ENCODE results near the gene DYNC2LI1. TPM values are rescaled to one million over a fixed set of nuclear protein-coding genes. Genes with fewer than 3 reads are reported as not detected.
A peak's percentile ranks its signal among the peaks of the same experiment; 100 is the strongest.

Gene DYNC2LI1
- polyA plus RNA-seq, 1 donor: 106 TPM

GRCh38 chr2:43758739-43759138 lies 15.1 kb upstream of the DYNC2LI1 start:
- DNase-seq: no peak

DNA sequence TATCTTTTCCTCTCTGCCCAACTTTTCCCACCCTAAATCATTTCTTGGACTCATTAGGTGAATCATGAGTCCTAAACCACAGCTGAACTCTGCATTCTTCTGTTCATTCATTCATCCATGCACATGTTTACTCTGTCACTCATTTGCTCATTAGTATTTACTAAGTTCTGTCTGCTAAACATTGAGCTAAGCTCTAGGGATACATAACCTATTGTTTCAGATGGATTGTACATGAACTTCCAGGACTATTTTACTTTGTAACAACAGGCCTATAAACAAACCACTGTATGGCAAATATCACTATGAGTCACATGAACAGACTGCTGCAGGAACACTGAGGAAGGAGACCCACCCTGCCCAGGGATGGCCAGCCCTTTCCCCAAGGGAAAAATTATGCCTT lies 14.6 kb upstream of the DYNC2LI1 start:
- no peak for DNase-seq

DNA sequence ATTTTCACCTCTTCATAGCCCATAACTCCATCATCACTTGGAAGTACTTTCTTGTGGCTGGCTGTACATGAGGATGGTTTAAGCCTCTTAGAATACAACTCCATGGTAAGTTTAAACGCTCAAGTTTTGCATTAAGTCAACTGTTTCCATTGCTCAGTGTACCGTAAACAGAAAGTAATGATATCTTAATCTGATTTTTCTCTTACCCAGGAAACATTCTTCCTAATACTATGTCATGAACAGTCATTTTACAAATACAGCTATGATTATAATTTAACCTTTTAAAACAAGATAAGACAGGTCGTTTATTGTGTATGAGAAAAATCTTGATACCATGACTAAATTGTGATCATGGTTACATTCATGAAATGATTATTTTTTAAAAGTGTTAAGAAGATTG lies 11.6 kb upstream of the DYNC2LI1 start:
- no peak for DNase-seq

DNA sequence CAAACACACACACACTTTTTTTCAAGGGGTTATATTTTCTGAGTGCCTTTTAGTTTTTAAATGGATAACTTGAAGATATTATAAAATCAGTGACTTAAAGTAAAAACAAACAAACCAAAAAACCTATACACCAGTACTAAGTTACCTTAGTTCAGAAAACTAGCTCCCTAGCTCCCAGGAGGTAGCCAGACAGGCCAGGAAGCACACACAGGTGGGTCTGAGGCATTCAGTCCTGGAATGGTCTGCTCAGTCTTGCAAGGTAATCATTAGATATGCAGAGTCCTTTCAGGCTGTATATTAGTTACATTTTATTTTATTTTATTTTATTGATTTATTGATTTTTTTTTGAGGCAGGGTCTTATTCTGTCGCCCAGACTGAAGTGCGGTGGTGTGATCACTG lies 10.7 kb upstream of the DYNC2LI1 start:
- no peak for DNase-seq

DNA sequence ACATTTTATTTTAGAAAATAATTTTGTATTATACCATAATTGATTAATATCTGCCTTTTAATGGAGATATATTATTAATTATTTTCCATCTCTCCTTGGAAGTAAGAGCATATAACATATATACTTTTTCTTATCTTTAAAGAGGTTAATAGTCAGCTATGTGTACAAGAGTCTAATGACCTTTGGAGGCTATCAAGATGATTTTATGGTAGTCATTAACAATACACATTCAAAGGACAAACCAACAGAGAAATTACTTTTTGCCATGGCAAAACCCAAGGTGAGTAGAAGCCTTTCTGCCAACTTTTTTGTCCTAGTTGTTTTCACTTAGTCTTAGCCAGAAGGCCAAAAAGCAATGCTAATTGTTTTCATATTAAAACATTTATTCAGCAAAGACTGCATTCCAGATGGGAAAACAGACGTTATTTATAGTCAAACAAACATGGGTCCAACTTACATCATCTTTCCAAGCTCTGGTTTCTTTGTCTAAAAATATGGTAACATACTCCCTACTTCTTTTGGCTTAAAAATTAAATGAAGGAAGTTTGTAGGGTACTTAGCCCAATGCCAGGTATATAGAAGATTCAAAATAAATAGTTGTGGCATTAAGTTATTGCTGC lies 9.6 kb upstream of the DYNC2LI1 start:
- DNase-seq: no peak

GRCh38 chr2:43766006-43766405 lies 7.8 kb upstream of the DYNC2LI1 start:
- no peak for DNase-seq

DNA sequence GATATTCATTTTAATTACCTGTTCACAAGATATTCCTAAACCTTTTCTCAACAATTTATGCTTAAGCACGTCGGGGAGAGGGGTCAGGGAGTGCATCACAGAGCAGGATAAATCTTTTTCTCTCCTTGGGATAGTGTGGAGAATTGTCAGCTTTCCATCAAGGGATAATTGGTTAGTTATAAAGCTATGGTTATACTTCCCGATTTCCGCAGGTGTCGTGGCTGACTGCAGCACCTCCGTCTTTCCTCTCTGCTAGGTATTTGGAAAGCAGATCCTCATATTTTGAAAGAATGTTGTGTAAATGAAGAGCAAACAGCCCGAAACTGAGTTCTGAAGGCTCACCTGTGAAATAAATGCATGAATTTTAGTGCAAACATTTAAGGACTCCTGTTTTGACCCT lies 778 bp downstream of the DYNC2LI1 start:
- no peak for DNase-seq

GRCh38 chr2:43776324-43776723 lies 2.5 kb downstream of the DYNC2LI1 start:
- DNase-seq: no peak

GRCh38 chr2:43777306-43777926 lies 3.6 kb downstream of the DYNC2LI1 start:
- no peak for DNase-seq

DNA sequence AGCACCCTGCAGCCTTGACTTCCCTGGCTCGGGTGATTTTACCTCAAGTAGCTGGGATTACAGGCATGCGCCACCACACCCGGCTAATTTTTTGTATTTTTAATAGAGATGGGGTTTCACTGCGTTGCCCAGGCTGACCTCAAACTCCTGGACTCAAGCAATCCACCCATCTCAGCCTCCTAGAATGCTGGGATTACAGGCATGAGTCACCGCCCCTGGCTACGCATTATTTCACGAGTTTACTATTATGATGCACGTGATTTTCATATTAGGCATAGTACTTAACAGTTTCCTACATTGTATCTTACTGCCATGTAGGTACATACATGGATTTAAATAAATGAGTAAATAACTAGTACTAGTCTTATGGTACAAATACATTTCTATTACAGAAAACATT lies 4.4 kb downstream of the DYNC2LI1 start:
- no peak for DNase-seq

- DNase-seq: no peak
Observed at GRCh38 chr2:43787895-43788294, 14.1 kb downstream of the DYNC2LI1 start.

GRCh38 chr2:43788646-43789045 lies 14.8 kb downstream of the DYNC2LI1 start:
- DNase-seq: no peak

DNA sequence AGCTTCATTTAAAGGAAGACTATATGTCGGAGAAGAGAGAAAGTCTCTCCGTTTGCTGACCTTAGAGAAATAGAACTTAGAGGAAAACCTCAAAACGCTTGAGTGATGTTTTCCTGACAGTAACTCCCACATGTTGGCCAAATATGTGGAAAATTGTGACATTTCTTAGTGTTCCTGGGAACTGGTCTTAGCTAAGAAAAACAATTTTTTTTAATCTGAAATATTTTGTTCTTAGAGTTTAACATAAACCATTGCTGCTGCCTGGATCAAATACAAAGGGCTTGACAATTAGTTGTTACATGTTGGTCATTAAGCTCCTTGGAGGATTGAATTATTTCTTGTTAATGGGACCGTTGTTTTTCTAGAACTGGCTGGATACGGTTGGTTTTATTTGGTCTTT lies 16.3 kb downstream of the DYNC2LI1 start:
- DNase-seq: peak; percentile 22

DNA sequence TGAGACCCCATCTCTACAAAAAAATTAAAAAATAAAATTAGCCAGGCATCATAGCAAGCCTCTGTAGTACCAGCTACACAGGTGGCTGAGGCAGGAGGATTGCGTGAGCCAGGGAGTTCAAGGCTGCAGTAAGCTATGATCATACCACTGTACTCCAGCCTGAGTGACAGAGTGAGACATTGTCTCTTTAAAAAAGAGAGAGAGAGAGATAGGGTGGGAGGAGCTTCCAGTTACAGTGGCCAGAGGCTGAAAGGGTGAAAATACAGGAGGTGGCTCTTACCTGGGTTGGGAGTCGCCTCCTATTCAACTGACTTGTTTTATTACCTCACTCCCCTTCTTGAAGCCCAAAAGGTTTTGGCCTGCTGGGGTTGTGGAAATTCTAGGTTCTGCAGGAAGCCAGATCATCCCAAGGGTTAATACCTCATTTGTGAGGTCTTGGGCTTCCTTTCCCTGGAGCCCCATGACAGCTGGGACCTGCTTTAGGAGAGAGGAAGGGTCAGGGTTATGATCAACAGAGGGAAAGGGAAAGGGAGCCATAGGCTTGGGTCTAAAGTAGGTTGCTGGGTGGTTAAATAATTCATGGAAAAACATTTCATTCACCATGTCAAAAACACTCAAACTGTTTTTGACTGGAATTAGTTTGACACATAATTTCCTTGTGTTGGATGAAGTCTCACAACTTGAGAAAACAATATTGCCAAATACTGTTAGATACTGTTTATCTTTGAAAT lies 17.4 kb downstream of the DYNC2LI1 start:
- DNase-seq: no peak

DNA sequence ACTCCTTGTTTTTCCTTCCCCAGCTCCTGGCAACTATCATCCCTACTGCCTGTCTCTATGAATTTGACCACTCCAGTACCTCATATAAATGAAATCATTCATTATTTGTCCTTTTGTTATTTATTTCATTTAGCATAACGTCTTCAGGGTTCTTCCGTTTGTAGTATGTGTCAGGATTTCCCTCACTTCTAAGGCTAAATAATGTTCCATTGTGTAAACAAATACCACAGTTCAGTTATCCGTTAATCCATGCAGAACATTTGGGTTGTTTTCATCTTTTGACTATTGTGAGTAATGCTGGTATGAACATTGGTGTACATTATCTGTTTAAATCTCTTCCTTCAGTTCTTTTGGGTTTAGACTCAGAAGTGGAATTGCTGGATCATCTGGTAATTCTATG lies 18.8 kb downstream of the DYNC2LI1 start:
- DNase-seq: peak; percentile 40

- DNase-seq: no peak
Observed at GRCh38 chr2:43794956-43795355, 21.1 kb downstream of the DYNC2LI1 start.

DNA sequence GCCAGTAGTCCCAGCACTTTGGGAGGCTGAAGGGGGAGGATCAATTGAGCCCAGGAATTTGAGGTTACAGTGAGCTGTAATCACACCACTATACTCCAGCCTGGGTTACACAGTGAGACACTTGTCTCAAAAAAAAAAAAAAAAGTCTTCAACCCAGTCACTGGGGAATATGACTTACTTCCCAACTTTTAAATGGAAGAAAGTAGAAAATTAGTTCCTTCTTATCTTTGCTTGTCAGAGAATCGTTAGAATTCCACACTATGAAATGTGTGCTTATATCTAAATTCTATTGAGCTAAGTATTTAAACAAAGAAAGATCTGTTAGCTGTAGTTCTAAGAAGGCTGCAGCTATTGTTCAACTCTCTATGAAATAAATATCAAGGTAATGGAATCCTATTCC lies 22.4 kb downstream of the DYNC2LI1 start:
- no peak for DNase-seq

DNA sequence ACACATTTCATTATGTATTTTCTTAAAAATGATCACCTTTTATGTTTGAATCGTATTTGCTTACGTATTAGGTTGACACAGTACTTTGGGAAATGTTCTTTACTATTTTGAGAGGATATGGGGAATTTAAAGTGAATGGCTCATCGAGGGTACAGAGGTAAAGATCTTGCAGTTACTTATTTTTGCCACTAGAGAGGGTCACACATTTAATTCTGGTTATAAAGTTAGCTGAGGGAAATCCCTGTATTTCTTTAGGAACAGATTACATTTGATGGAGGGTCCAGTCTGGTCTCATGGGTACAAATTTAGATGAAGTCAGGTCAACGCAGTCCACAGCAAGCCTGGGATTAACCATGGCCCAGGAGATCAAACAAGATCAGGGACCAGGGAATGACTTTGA lies 24.5 kb downstream of the DYNC2LI1 start:
- no peak for DNase-seq

- no peak for DNase-seq
Observed at GRCh38 chr2:43800894-43801293, 27.1 kb downstream of the DYNC2LI1 start.

GRCh38 chr2:43802135-43802534 lies 28.3 kb downstream of the DYNC2LI1 start:
- DNase-seq: no peak

- no peak for DNase-seq
Observed at GRCh38 chr2:43803113-43803512, 29.3 kb downstream of the DYNC2LI1 start.

DNA sequence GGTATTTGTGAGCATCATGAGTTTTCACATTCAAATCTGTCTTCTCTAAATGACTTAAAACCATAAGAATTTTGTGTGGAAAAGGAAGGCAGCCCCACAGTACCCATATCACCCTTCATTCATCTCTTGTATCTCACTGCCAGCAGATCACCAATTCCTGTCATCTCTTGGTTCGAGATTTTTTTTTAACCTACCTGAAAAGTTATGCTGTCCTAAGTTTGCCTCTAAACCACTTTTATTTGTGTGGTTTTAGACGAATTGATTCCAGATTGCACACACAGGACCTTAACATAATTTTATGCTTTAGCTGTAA lies 32.8 kb downstream of the DYNC2LI1 start:
- DNase-seq: no peak

DNA sequence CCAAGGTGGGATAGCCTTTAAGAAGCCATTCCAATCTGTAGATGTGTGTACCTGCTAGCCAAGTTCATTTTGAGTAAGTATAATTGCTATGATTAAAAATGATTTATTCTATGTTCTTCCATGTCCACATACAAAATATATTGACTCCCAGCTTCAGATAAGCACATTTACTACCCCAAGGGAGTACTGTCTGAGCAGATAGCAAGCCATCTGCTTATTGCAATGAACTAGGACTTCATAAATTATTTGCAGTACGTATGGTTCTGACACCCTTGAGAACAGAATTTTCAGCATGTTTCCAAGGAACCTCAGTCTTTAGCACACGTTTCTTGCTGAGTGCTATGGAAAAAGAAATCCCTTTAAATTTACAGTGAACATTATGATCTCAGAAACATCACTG lies 36.6 kb downstream of the DYNC2LI1 start:
- no peak for DNase-seq

- no peak for DNase-seq
Observed at GRCh38 chr2:43810888-43811287, 37.0 kb downstream of the DYNC2LI1 start.

Measured in left kidney (tissue), 2 donors.